ENCODE measurements around the gene SLC35G2. TPM values are rescaled to one million over a fixed set of nuclear protein-coding genes. Genes with fewer than 3 reads are reported as not detected.

The SLC35G2 gene
- total RNA-seq, 1 experiment from 2014 or later, result 1.8 TPM

DNA sequence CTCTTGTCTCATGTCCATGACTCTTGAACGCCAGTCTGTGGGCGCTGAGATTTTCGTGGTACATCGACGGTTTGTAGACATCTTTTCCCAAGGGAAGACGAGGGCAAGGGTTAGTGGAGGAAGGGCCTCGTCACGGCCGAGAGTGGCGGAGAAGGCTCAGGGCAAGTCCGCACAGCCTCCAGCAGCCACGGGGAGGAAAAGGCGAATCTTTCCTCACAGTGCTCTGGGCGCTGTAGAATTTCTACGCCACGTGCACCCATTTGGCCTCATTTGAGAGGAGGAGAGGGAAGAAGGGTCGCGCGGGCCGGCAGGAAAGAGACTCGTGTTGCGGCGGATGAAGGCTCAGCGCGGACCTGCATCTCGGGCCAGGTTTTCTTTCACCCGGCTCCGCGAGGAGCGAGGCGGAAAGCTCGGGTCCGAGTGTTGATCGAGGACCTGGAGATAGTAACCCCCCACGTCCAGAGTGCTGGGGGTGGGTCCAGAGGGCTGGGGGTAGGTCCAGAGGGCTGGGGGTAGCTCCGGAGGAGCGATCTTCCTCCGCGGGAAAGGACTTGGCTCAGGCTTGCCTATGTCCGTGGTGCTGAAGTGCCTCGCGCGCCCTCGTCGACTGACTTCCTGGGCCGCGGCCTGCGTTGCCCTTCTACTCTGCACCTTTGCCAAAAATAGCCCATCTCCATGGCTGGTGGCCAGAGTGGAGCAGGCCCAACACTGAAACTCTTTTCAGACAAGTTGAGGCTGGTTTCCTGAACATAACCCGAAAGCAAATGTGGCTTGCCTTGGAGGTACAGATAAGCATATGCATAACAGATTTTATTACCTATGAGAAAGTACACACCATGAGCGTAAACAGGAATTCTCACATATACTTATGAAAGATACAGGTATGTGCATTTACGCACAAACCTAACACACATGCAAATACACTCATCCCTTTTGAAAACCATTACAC, 1.1 kb downstream of the SLC35G2 start:
- Histone ChIP-seq H3F3A (ENCODE audit: low read length, unreplicated experiment) (no peaks in the 10 kb centered on the region), H3K79me2 (ENCODE audit: low read length) (no peaks in the 10 kb centered on the region), H3K4me1 (ENCODE audit: insufficient read depth, low read length) (peaks cover 6% of the 10 kb centered on the region; the same call in 1 of the 2 replicates), H3K4me3 (ENCODE audit: low read length) (peak overlapping the region; percentile 70), H2AFZ (ENCODE audit: low read length) (peak overlapping the region; percentile 93), H3K36me3 (ENCODE audit: low read depth, low read length) (no peaks in the 10 kb centered on the region), H3K4me2 (ENCODE audit: low read length) (peak overlapping the region; percentile 87), H3K9me3 (ENCODE audit: low read length) (no peaks in the 10 kb centered on the region), H3K9me2 (replicated peaks; ENCODE audit: low read length) (no peaks in the 10 kb centered on the region), H3K9ac (ENCODE audit: low read length) (peak overlapping the region; percentile 60), H3K27me3 (ENCODE audit: low read length) (no peaks in the 10 kb centered on the region), H3K27ac (ENCODE audit: low read length) (no peak overlapping the region; the same call in 1 of the 2 replicates), H4K20me1 (ENCODE audit: low read length) (no peaks in the 10 kb centered on the region)
- ATAC-seq, result peak; percentile 54
- intact Hi-C loops (cut with micrococcal nuclease), result loop anchor here (5.0 kb wide), 1 partner anchor 192 kb away; no protein-coding TSS in a partner anchor
- BruUV-seq (replicated peaks), result no TSS peak
- ChIA-PET POLR2A (ENCODE audit: unreplicated experiment) (no interaction called here), CTCF (no interaction called here)
- TF ChIP-seq EZH2 (IDR thresholded peaks at IDR 0.05; ENCODE audit: low read length, unreplicated experiment) (no peak), EZH2phosphoT487 (IDR thresholded peaks at IDR 0.05; ENCODE audit: borderline replicate concordance, low read length) (no peak)
- TF ChIP-seq, protein P1, sequence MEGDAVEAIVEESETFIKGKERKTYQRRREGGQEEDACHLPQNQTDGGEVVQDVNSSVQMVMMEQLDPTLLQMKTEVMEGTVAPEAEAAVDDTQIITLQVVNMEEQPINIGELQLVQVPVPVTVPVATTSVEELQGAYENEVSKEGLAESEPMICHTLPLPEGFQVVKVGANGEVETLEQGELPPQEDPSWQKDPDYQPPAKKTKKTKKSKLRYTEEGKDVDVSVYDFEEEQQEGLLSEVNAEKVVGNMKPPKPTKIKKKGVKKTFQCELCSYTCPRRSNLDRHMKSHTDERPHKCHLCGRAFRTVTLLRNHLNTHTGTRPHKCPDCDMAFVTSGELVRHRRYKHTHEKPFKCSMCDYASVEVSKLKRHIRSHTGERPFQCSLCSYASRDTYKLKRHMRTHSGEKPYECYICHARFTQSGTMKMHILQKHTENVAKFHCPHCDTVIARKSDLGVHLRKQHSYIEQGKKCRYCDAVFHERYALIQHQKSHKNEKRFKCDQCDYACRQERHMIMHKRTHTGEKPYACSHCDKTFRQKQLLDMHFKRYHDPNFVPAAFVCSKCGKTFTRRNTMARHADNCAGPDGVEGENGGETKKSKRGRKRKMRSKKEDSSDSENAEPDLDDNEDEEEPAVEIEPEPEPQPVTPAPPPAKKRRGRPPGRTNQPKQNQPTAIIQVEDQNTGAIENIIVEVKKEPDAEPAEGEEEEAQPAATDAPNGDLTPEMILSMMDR (conservative IDR thresholded peaks at IDR 0.05; ENCODE audit: low read depth, low read length), result no peak
- DNase-seq, result peak; percentile 19

DNA sequence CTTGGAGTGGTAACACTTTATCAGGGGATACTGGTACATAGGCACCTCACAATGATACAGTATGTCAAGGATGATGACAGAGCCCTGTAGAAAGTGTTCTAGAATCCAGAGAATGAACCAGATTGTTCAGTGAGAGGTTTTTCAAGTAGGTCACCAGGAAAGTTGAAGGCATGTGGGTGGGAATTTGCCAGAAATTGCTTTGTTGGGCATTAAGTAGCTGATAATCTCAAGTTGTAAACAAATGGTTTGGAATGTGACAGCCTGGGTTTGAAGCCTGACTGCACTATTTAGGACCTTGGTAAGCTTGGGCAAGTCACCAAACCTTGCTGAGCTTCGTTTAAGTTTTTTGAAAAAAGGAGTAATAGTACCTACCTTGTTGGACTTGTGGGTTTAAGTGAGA, 12.5 kb downstream of the SLC35G2 start:
- ATAC-seq, result no peak
- no peaks in the 10 kb centered on the region for H3K79me2 ChIP-seq (ENCODE audit: low read length)

More for the DNA sequence above, 12.5 kb downstream of the SLC35G2 start:
- no peak overlapping the region for H3K27ac ChIP-seq (ENCODE audit: low read length)
- no peak overlapping the region for H2AFZ ChIP-seq (ENCODE audit: low read length)
- no peak for TF ChIP-seq EZH2phosphoT487 (IDR thresholded peaks at IDR 0.05; ENCODE audit: borderline replicate concordance, low read length)
- TF ChIP-seq, protein P1 (conservative IDR thresholded peaks at IDR 0.05; ENCODE audit: low read depth, low read length), result no peak
- TF ChIP-seq EZH2 (IDR thresholded peaks at IDR 0.05; ENCODE audit: low read length, unreplicated experiment), result no peak
- H3K4me1 ChIP-seq (ENCODE audit: insufficient read depth, low read length), result no peaks in the 10 kb centered on the region
- no TSS peak for BruUV-seq (replicated peaks)
- no peaks in the 10 kb centered on the region for H4K20me1 ChIP-seq (ENCODE audit: low read length)
- no peaks in the 10 kb centered on the region for H3F3A ChIP-seq (ENCODE audit: low read length, unreplicated experiment)
- intact Hi-C loops (cut with micrococcal nuclease), result no loop called here
- DNase-seq, result no peak
- no peaks in the 10 kb centered on the region for H3K36me3 ChIP-seq (ENCODE audit: low read depth, low read length)
- H3K27me3 ChIP-seq (ENCODE audit: low read length), result no peaks in the 10 kb centered on the region
- CTCF ChIA-PET, result no interaction called here
- no peak overlapping the region for H3K4me3 ChIP-seq (ENCODE audit: low read length)
- H3K9me2 ChIP-seq (replicated peaks; ENCODE audit: low read length), result no peaks in the 10 kb centered on the region
- no peak overlapping the region for H3K4me2 ChIP-seq (ENCODE audit: low read length)
- POLR2A ChIA-PET (ENCODE audit: unreplicated experiment), result no interaction called here
- H3K9me3 ChIP-seq (ENCODE audit: low read length), result no peaks in the 10 kb centered on the region
- no peak overlapping the region for H3K9ac ChIP-seq (ENCODE audit: low read length)

All from PC-3 (cell line).